Naive thymus-derived CD4-positive, alpha-beta T cell (primary cell): Measurements from ENCODE around the gene GOLPH3L. TPM values are rescaled to one million over a fixed set of nuclear protein-coding genes. Genes with fewer than 3 reads are reported as not detected.
A peak's percentile ranks its signal among the peaks of the same experiment; 100 is the strongest.
"Not testable (repeated sequence)": the region's sequence is repeated elsewhere in the genome, so short reads cannot be mapped to it uniquely, and the experiment has no call there.

Experiments
- ATAC-seq: fragments of 150-1000 bp; cut with Tn5 transposase; 2 replicates; pipeline ENCODE4 v1.10.0; 2021; ENCODE audit warnings: mild to moderate bottlenecking, moderate library complexity
- CTCF ChIA-PET: fragments of 350-600 bp; sonication (Branson Sonifier 250); formaldehyde crosslinking; loops from one replicate; lab custom pipeline; 2021; ENCODE audit warnings: antibody characterized with exemption; lab: Charles Lee
- POLR2A ChIA-PET: fragments of 350-600 bp; sonication (Branson Sonifier 250); formaldehyde crosslinking; loops from one replicate; lab custom pipeline; 2021; ENCODE audit warnings: antibody characterized with exemption, inconsistent platforms; lab: Charles Lee
- DNase-seq, 9 donors: peaks; one replicate each; pipeline versions ENCODE4 v3.0.0 to v3.0.0-alpha.2; 2020 to 2022; ENCODE audit warnings: mixed read lengths in 1 of 9
- H3K27ac ChIP-seq: one replicate; pipeline ENCODE4 v1.7.0; 2013; ENCODE audit warnings: mild to moderate bottlenecking, low read depth, low read length, moderate library complexity
- H3K27me3 ChIP-seq, 2 donors: one replicate each; pipeline ENCODE4 v1.7.0; 2013; ENCODE audit warnings: low read length in 2 of 2, mild to moderate bottlenecking in 2 of 2, moderate library complexity in 2 of 2; ENCODE audit not compliant: control insufficient read depth in 2 of 2, insufficient read depth in 2 of 2
- H3K36me3 ChIP-seq, 3 experiments: 1 replicate in 2 of 3; 2 replicates in 1 of 3; pipeline ENCODE4 v1.7.0; 2013; ENCODE audit warnings: low read length in 3 of 3, mild to moderate bottlenecking in 3 of 3, moderate library complexity in 1 of 3; ENCODE audit not compliant: insufficient read depth in 3 of 3, control insufficient read depth in 2 of 3
- H3K4me1 ChIP-seq, 2 donors: one replicate each; pipeline ENCODE4 v1.7.0; 2013; ENCODE audit warnings: low read length in 2 of 2, mild to moderate bottlenecking in 2 of 2, moderate library complexity in 1 of 2; ENCODE audit not compliant: control insufficient read depth in 2 of 2, insufficient read depth in 2 of 2
- H3K4me3 ChIP-seq: 2 replicates; pipeline ENCODE4 v1.7.0; 2013; ENCODE audit warnings: mild to moderate bottlenecking, low read length
- H3K9me3 ChIP-seq, 3 experiments: 1 replicate in 2 of 3; 2 replicates in 1 of 3; pipeline ENCODE4 v1.7.0; 2013; ENCODE audit warnings: low read length in 3 of 3; ENCODE audit not compliant: control insufficient read depth in 2 of 3
- H3K27ac Mint-ChIP-seq, 9 donors: one replicate each; pipeline ENCODE4 v1.8.0; 2020 to 2022; ENCODE audit warnings: mixed read lengths in 9 of 9, mild to moderate bottlenecking in 8 of 9, moderate library complexity in 5 of 9, inconsistent platforms in 2 of 9
- H3K27me3 Mint-ChIP-seq, 5 donors: one replicate each; pipeline ENCODE4 v1.8.0; 2021 to 2022; ENCODE audit warnings: mixed read lengths in 5 of 5, mild to moderate bottlenecking in 1 of 5
- H3K36me3 Mint-ChIP-seq, 5 donors: one replicate each; pipeline ENCODE4 v1.8.0; 2020 to 2022; ENCODE audit warnings: mixed read lengths in 5 of 5, mild to moderate bottlenecking in 3 of 5, inconsistent platforms in 1 of 5
- H3K4me1 Mint-ChIP-seq, 7 donors: one replicate each; pipeline ENCODE4 v1.8.0; 2020 to 2022; ENCODE audit warnings: mixed read lengths in 7 of 7, mild to moderate bottlenecking in 3 of 7, inconsistent platforms in 1 of 7
- H3K4me3 Mint-ChIP-seq, 10 donors: one replicate each; pipeline ENCODE4 v1.8.0; 2020 to 2022; ENCODE audit warnings: mild to moderate bottlenecking in 10 of 10, mixed read lengths in 10 of 10, moderate library complexity in 6 of 10, inconsistent platforms in 2 of 10
- H3K9me3 Mint-ChIP-seq, 11 donors: one replicate each; pipeline ENCODE4 v1.8.0; 2020 to 2022; ENCODE audit warnings: mixed read lengths in 11 of 11, mild to moderate bottlenecking in 4 of 11, inconsistent platforms in 1 of 11, moderate library complexity in 1 of 11
- intact Hi-C, 2 donors: fragments of 100-400 bp; cut with micrococcal nuclease; formaldehyde crosslinking; loops; one replicate each; pipeline ENCODE4 v1.15.1; 2023
- polyA plus RNA-seq, 2 donors: library from polyadenylated mRNA; unstranded; fragments of 300-500 nt; fragmentation: Illumina TruSeq; gene quantifications; one replicate each; pipeline ENCODE4 v1.2.3, GENCODE V29; 2021
- total RNA-seq, 6 experiments: library from RNA in 5 of 6; stranded (reverse) in 5 of 6; gene quantifications; 1 replicate in 5 of 6; 2 replicates in 1 of 6; pipeline ENCODE4 v1.2.3 and lab custom pipeline; 2021 to 2026

GOLPH3L gene
- total and polyA plus RNA-seq, 7 experiments from 2014 or later, result 8.7 to 32.1 (median 23.6) TPM

DNA sequence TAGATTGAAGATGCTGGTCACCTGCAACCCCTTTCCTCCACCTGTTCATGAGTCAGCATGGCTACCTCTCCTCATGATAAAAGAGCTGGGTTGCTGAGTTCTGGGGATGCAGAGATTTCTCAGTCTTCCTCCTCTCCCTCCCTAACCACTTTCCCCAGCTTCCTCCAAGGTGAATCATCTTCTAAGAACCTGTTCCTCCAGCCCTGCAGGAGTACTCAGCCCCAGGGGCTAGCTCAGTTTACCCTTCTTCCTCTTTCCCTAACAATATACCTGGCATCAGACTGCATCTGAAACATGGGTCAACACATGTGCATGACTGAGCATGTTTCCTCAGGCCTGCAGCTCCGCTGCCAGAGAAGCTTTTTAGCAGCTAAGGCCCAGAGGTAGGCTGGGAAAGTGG lies 72.8 kb downstream of the GOLPH3L start:
- H3K9me3 Mint-ChIP-seq, H3K9me3 ChIP-seq, H3K4me3 Mint-ChIP-seq, intact Hi-C loops, ATAC-seq, H3K27me3 Mint-ChIP-seq, DNase-seq, H3K27ac ChIP-seq, H3K4me3 ChIP-seq, H3K27me3 ChIP-seq: not testable (repeated sequence)
- CTCF ChIA-PET, result interaction anchor here (12.1 kb wide), 1 partner anchor 61 kb away, joined by 272 read pairs; no protein-coding TSS in a partner anchor
- Mint-ChIP-seq H3K27ac (peak overlapping the region in 4 of 9 donors; percentile 37 to 65 (median 59)), H3K4me1 (peaks cover 20 to 77% (median 46%) of the 10 kb centered on the region in 7 donors), H3K36me3 (peaks cover 15 to 50% (median 34%) of the 10 kb centered on the region in 5 donors)
- POLR2A ChIA-PET, result interaction anchor here (1.5 to 16.6 kb wide), 3 partner anchors 10 to 60 kb away, joined by 5 to 254 read pairs (median 92); partner anchors contain the start of gene MCL1
- peaks cover 13 to 44% of the 10 kb centered on the region in 2 donors for H3K4me1 ChIP-seq
- H3K36me3 ChIP-seq, result peaks cover 4 to 65% (median 34%) of the 10 kb centered on the region in 3 experiments

DNA sequence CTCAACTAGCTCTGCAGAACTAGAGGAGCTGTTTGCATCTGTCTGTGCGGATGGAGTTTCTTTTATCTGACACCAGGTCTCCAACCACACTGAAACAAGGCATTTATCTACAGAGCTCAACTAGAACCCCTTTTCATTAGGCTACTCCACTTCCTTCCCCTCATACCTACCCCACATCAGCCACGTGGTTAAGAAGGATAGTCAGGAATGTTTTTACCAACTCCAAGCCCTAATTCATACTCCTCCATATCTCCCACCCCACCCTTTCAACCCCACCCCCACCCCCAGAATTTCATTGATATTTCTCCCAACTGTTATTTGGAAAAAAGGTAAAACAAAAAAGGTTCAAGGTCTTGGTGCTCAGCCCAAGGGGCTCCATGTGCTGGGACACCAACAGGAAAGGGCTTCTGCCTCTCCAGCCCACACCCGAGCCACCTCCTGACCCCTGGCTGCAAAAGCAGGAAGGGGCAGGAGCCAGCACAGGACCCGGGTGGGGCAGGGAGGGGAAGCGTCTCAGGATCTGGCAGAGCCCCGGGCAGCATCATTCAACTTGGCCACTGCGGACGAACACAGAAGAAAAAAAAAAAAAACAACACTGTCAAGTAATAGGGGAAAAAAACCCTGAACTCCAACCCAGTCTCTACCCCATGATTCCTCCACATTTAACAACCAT lies 74.5 kb downstream of the GOLPH3L start:
- POLR2A ChIA-PET, result interaction anchor here (0.5 to 16.6 kb wide), 4 partner anchors 11 to 326 kb away, joined by 3 to 254 read pairs (median 48); partner anchors contain the start of gene MCL1
- peak overlapping the region; percentile 49 for H3K27ac ChIP-seq
- no peak for DNase-seq
- Mint-ChIP-seq H3K36me3 (peaks cover 15 to 48% (median 34%) of the 10 kb centered on the region in 5 donors), H3K4me3 (peak overlapping the region in 3 of 10 donors; percentile 3 to 64 (median 54)), H3K27ac (peak overlapping the region; percentile 48 to 91 (median 78)), H3K4me1 (peaks cover 18 to 67% (median 47%) of the 10 kb centered on the region in 7 donors), H3K9me3 (no peaks in the 10 kb centered on the region), H3K27me3 (no peaks in the 10 kb centered on the region)
- H3K27me3 ChIP-seq, result no peaks in the 10 kb centered on the region
- H3K9me3 ChIP-seq, result no peaks in the 10 kb centered on the region
- no peak for ATAC-seq
- peaks cover 5 to 32% of the 10 kb centered on the region in 2 donors for H3K4me1 ChIP-seq
- CTCF ChIA-PET, result interaction anchor here (1.3 to 12.1 kb wide), 3 partner anchors 16 to 60 kb away, joined by 3 to 272 read pairs (median 5); partner anchors contain the start of gene MCL1
- intact Hi-C loops, result no loop called here
- H3K4me3 ChIP-seq, result no peak overlapping the region
- H3K36me3 ChIP-seq, result peaks cover 4 to 70% (median 31%) of the 10 kb centered on the region in 3 experiments

- H3K9me3 Mint-ChIP-seq, result no peaks in the 10 kb centered on the region
- intact Hi-C loops, result loop anchor here (1.0 to 2.0 kb wide), 11 partner anchors 8 to 535 kb away; partner anchors contain the start of genes MCL1 (in 2 of the 2) and TNFAIP8L2 (in 1 of the 2)
- ATAC-seq, result peak; percentile 78
- H3K27me3 ChIP-seq, result no peaks in the 10 kb centered on the region
- peaks cover 5 to 32% of the 10 kb centered on the region in 2 donors for H3K4me1 ChIP-seq
- peak overlapping the region; percentile 49 for H3K27ac ChIP-seq
- DNase-seq, result peak in 7 of 9 donors; percentile 53 to 74 (median 65)
- no peak overlapping the region for H3K4me3 ChIP-seq
- H3K9me3 ChIP-seq, result no peaks in the 10 kb centered on the region
- ChIA-PET POLR2A (interaction anchor here (0.9 to 16.6 kb wide), 3 partner anchors 10 to 58 kb away, joined by 3 to 254 read pairs (median 92); partner anchors contain the start of gene MCL1), CTCF (interaction anchor here (0.6 to 12.1 kb wide), 9 partner anchors 8 to 299 kb away, joined by 3 to 272 read pairs (median 5); partner anchors contain the start of genes ENSA and MCL1)
- H3K27ac Mint-ChIP-seq, result peak overlapping the region; percentile 48 to 91 (median 83)
- H3K4me3 Mint-ChIP-seq, result peak overlapping the region in 8 of 10 donors; percentile 16 to 64 (median 46)
- H3K36me3 ChIP-seq, result peaks cover 4 to 70% (median 23%) of the 10 kb centered on the region in 3 experiments
- H3K27me3 Mint-ChIP-seq, result no peaks in the 10 kb centered on the region
- peaks cover 15 to 48% (median 39%) of the 10 kb centered on the region in 5 donors for H3K36me3 Mint-ChIP-seq
- H3K4me1 Mint-ChIP-seq, result peaks cover 17 to 65% (median 51%) of the 10 kb centered on the region in 7 donors
Observed at GRCh38 chr1:150621497-150622302, 75.3 kb downstream of the GOLPH3L start.

GRCh38 chr1:150620919-150621318 lies 76.0 kb downstream of the GOLPH3L start:
- Mint-ChIP-seq H3K4me3 (peak overlapping the region in 1 of 10 donors; percentile 55), H3K9me3 (no peaks in the 10 kb centered on the region), H3K4me1 (peaks cover 20 to 69% (median 54%) of the 10 kb centered on the region in 7 donors), H3K36me3 (peaks cover 15 to 49% (median 41%) of the 10 kb centered on the region in 5 donors), H3K27me3 (no peaks in the 10 kb centered on the region), H3K27ac (peak overlapping the region in 8 of 9 donors; percentile 52 to 91 (median 80))
- ATAC-seq (no peak), DNase-seq (no peak)
- CTCF ChIA-PET, result interaction anchor here (0.6 to 12.1 kb wide), 7 partner anchors 8 to 58 kb away, joined by 3 to 272 read pairs (median 4); partner anchors contain the start of gene ENSA
- Histone ChIP-seq H3K4me3 (no peak overlapping the region), H3K4me1 (peaks cover 11 to 29% of the 10 kb centered on the region in 2 donors), H3K27me3 (no peaks in the 10 kb centered on the region), H3K36me3 (peaks cover 3 to 63% (median 15%) of the 10 kb centered on the region in 3 experiments), H3K27ac (peak overlapping the region; percentile 43), H3K9me3 (no peaks in the 10 kb centered on the region)
- intact Hi-C loops, result loop anchor here (1.0 to 2.0 kb wide), 11 partner anchors 8 to 536 kb away; partner anchors contain the start of genes MCL1 (in 2 of the 2) and TNFAIP8L2 (in 1 of the 2)
- POLR2A ChIA-PET, result interaction anchor here (0.7 to 16.6 kb wide), 6 partner anchors 9 to 224 kb away, joined by 3 to 254 read pairs (median 4); partner anchors contain the start of genes ENSA and MCL1

GRCh38 chr1:150619576-150620509 lies 77.1 kb downstream of the GOLPH3L start:
- Mint-ChIP-seq H3K4me1 (peaks cover 28 to 74% (median 57%) of the 10 kb centered on the region in 7 donors), H3K9me3 (no peaks in the 10 kb centered on the region), H3K27me3 (no peaks in the 10 kb centered on the region), H3K36me3 (peaks cover 15 to 45% (median 42%) of the 10 kb centered on the region in 5 donors), H3K4me3 (peak overlapping the region in 2 of 10 donors; percentile 29 to 54), H3K27ac (peak overlapping the region; percentile 8 to 91 (median 65))
- peaks cover 0 to 57% (median 7%) of the 10 kb centered on the region in 3 experiments for H3K36me3 ChIP-seq
- no peaks in the 10 kb centered on the region for H3K9me3 ChIP-seq
- intact Hi-C loops, result loop anchor here (2.0 to 10.0 kb wide), 7 partner anchors 15 to 537 kb away; partner anchors contain the start of genes TNFAIP8L2 (in 2 of the 2), MCL1 (in 1 of the 2), MINDY1 (in 1 of the 2) and PRUNE1 (in 1 of the 2)
- CTCF ChIA-PET, result interaction anchor here (0.6 to 12.1 kb wide), 12 partner anchors 10 to 366 kb away, joined by 3 to 272 read pairs (median 4); partner anchors contain the start of genes ENSA and MCL1
- POLR2A ChIA-PET, result interaction anchor here (0.5 to 16.6 kb wide), 11 partner anchors 10 to 225 kb away, joined by 3 to 254 read pairs (median 3); partner anchors contain the start of genes ENSA and MCL1
- no peaks in the 10 kb centered on the region for H3K27me3 ChIP-seq
- peak overlapping the region; percentile 43 for H3K27ac ChIP-seq
- H3K4me1 ChIP-seq, result peaks cover 20 to 34% of the 10 kb centered on the region in 2 donors
- peak; percentile 66 for ATAC-seq
- H3K4me3 ChIP-seq, result no peak overlapping the region
- DNase-seq, result peak in 4 of 9 donors; percentile 18 to 36 (median 26)
